H1 (cell line): ENCODE results near the gene HEATR1. TPM values are rescaled to one million over a fixed set of nuclear protein-coding genes. Genes with fewer than 3 reads are reported as not detected.

Source experiments
- CTCF ChIA-PET: fragments of 300-600 bp; sonication (Branson Sonifier 250); formaldehyde crosslinking; loops from one replicate; lab custom pipeline; 2021; ENCODE audit not compliant: partially characterized antibody; lab: Charles Lee
- POLR2A ChIA-PET: fragments of 300-600 bp; sonication (Branson Sonifier 250); formaldehyde crosslinking; loops from one replicate; lab custom pipeline; 2021; ENCODE audit warnings: inconsistent platforms; ENCODE audit not compliant: partially characterized antibody; lab: Charles Lee
- DNase-seq, 2 experiments: peaks; one replicate each; pipeline versions ENCODE4 v3.0.0 to v3.0.0-alpha.2; 2010 to 2022; ENCODE audit warnings: low spot score in 2 of 2, low read depth in 1 of 2, mixed read lengths in 1 of 2
- FAIRE-seq: peaks from 2 replicates; lab custom pipeline; 2011; peaks lifted over from hg19 to GRCh38; lab: Jason Lieb, UNC
- H2AFZ ChIP-seq: 2 replicates; pipeline ENCODE4 v1.8.1; 2012; ENCODE audit warnings: low read length, inconsistent platforms
- H2AK5ac ChIP-seq: 2 replicates; pipeline ENCODE4 v1.6.1; 2013; ENCODE audit warnings: low read depth, low read length
- H2BK120ac ChIP-seq: replicated peaks from 2 replicates; pipeline ENCODE3; 2013; ENCODE audit warnings: low read depth, low read length, inconsistent platforms
- H2BK12ac ChIP-seq: 2 replicates; pipeline ENCODE4 v1.6.1; 2013; ENCODE audit warnings: low read depth, low read length
- H2BK15ac ChIP-seq: 2 replicates; pipeline ENCODE4 v1.6.1; 2013; ENCODE audit warnings: low read length
- H2BK20ac ChIP-seq: 2 replicates; pipeline ENCODE4 v1.6.1; 2013; ENCODE audit warnings: low read length
- H2BK5ac ChIP-seq: 2 replicates; pipeline ENCODE4 v1.6.1; 2013; ENCODE audit warnings: low read depth, low read length
- H3K14ac ChIP-seq: 2 replicates; pipeline ENCODE4 v1.6.1; 2013; ENCODE audit warnings: inconsistent platforms; ENCODE audit not compliant: insufficient read length
- H3K18ac ChIP-seq: 2 replicates; pipeline ENCODE4 v1.6.1; 2013; ENCODE audit warnings: low read length; ENCODE audit errors: extremely low read depth
- H3K23ac ChIP-seq: 2 replicates; pipeline ENCODE4 v1.6.1; 2013; ENCODE audit warnings: inconsistent platforms; ENCODE audit not compliant: insufficient read length
- H3K23me2 ChIP-seq: 2 replicates; pipeline ENCODE4 v1.6.1; 2013; ENCODE audit warnings: low read depth, low read length
- H3K27ac ChIP-seq: 2 replicates; pipeline ENCODE4 v1.6.1; 2011; ENCODE audit warnings: low read depth, low read length, inconsistent platforms
- H3K27me3 ChIP-seq, 4 experiments: replicated peaks in 1 of 4; 1 replicate in 1 of 4; 2 replicates in 3 of 4; pipeline versions ENCODE4 v1.6.1 to v1.8.1; 2011 to 2013; ENCODE audit warnings: low read length in 3 of 4, mild to moderate bottlenecking in 3 of 4, inconsistent platforms in 2 of 4, mixed read lengths in 2 of 4, moderate library complexity in 1 of 4; ENCODE audit not compliant: control insufficient read depth in 3 of 4, insufficient read depth in 3 of 4; ENCODE audit errors: extremely low read depth in 1 of 4
- H3K36me3 ChIP-seq, 4 experiments: 2 replicates each; pipeline versions ENCODE4 v1.6.1 to v1.8.1; 2011 to 2013; ENCODE audit warnings: mild to moderate bottlenecking in 4 of 4, low read length in 3 of 4, moderate library complexity in 2 of 4, control low read depth in 1 of 4, inconsistent platforms in 1 of 4; ENCODE audit not compliant: insufficient read depth in 4 of 4, control insufficient read depth in 2 of 4
- H3K4ac ChIP-seq: replicated peaks from 2 replicates; pipeline ENCODE3; 2013; ENCODE audit warnings: low read length, low read depth, mixed read lengths, inconsistent platforms; ENCODE audit not compliant: insufficient read length
- H3K4me1 ChIP-seq, 4 experiments: replicated peaks in 1 of 4; 1 replicate in 1 of 4; 2 replicates in 3 of 4; pipeline versions ENCODE4 v1.6.1 to v1.8.1; 2011 to 2013; ENCODE audit warnings: low read length in 3 of 4, inconsistent platforms in 2 of 4, mixed read lengths in 1 of 4; ENCODE audit not compliant: insufficient read depth in 4 of 4, control insufficient read depth in 3 of 4
- H3K4me2 ChIP-seq, 2 experiments: 2 replicates each; pipeline versions ENCODE4 v1.6.1 to v1.8.1; 2011 to 2013; ENCODE audit warnings: low read depth in 2 of 2, low read length in 2 of 2, control low read depth in 1 of 2, inconsistent platforms in 1 of 2, mild to moderate bottlenecking in 1 of 2; ENCODE audit not compliant: insufficient read depth in 1 of 2
- H3K4me3 ChIP-seq, 4 experiments: fragments of 200-600, 300-600 bp in 1 of 4; sonication (generic), shearing (Covaris generic), sonication (Bioruptor Twin) in 1 of 4; 2 replicates each; pipeline versions ENCODE4 v1.5.1 to v1.8.1; 2011 to 2016; ENCODE audit warnings: low read length in 4 of 4, low read depth in 3 of 4, control low read depth in 2 of 4, inconsistent platforms in 2 of 4, mild to moderate bottlenecking in 2 of 4, mixed read lengths in 1 of 4, moderate library complexity in 1 of 4; ENCODE audit not compliant: insufficient read depth in 2 of 4; ENCODE audit errors: extremely low read depth in 1 of 4
- H3K56ac ChIP-seq: replicated peaks from 2 replicates; pipeline ENCODE3; 2013; ENCODE audit warnings: low read depth, mild to moderate bottlenecking, mixed read lengths, low read length, inconsistent platforms; ENCODE audit not compliant: insufficient read length
- H3K79me1 ChIP-seq: 2 replicates; pipeline ENCODE4 v1.6.1; 2013; ENCODE audit warnings: low read depth, low read length, control low read depth
- H3K79me2 ChIP-seq, 2 experiments: 2 replicates each; pipeline versions ENCODE4 v1.6.1 to v1.8.1; 2012 to 2013; ENCODE audit warnings: low read length in 2 of 2, mild to moderate bottlenecking in 2 of 2, inconsistent platforms in 1 of 2; ENCODE audit not compliant: insufficient read depth in 2 of 2, control insufficient read depth in 1 of 2
- H3K9ac ChIP-seq, 4 experiments: replicated peaks in 1 of 4; 1 replicate in 1 of 4; 2 replicates in 3 of 4; pipeline versions ENCODE4 v1.6.1 to v1.8.1; 2011 to 2013; ENCODE audit warnings: low read depth in 3 of 4, low read length in 3 of 4, control low read depth in 2 of 4, mild to moderate bottlenecking in 2 of 4, moderate library complexity in 2 of 4, inconsistent platforms in 1 of 4; ENCODE audit errors: extremely low read depth in 1 of 4
- H3K9me3 ChIP-seq, 2 experiments: 2 replicates each; pipeline versions ENCODE4 v1.6.1 to v1.8.1; 2012 to 2013; ENCODE audit warnings: mild to moderate bottlenecking in 2 of 2, moderate library complexity in 2 of 2, control low read depth in 1 of 2, inconsistent platforms in 1 of 2, low read depth in 1 of 2, low read length in 1 of 2, mixed read lengths in 1 of 2; ENCODE audit not compliant: insufficient read depth in 2 of 2
- H4K20me1 ChIP-seq, 2 experiments: replicated peaks in 1 of 2; 2 replicates each; pipeline versions ENCODE3 to v1.8.1; 2011 to 2013; ENCODE audit warnings: inconsistent platforms in 2 of 2, low read length in 2 of 2, mild to moderate bottlenecking in 1 of 2; ENCODE audit not compliant: insufficient read depth in 2 of 2, control insufficient read depth in 1 of 2
- H4K5ac ChIP-seq: 2 replicates; pipeline ENCODE4 v1.6.1; 2013; ENCODE audit warnings: low read length, low read depth, mixed read lengths, inconsistent platforms; ENCODE audit not compliant: insufficient read length
- H4K8ac ChIP-seq: 2 replicates; pipeline ENCODE4 v1.8.0; 2013; ENCODE audit warnings: mild to moderate bottlenecking, moderate library complexity, low read length, inconsistent platforms; ENCODE audit not compliant: insufficient read depth; ENCODE audit errors: extremely low read depth
- H4K91ac ChIP-seq: replicated peaks from 2 replicates; pipeline ENCODE3; 2013; ENCODE audit warnings: low read length, mixed read lengths, inconsistent platforms; ENCODE audit not compliant: insufficient read length
- ASH2L ChIP-seq: fragments of 200-600, 300-600 bp; sonication (generic); IDR thresholded peaks from one replicate; pipeline ENCODE4 v1.7.1; 2017; ENCODE audit warnings: low read length
- EZH2 ChIP-seq: fragments of 200-600 bp; sonication (generic); IDR thresholded peaks from 2 replicates; pipeline ENCODE4 v1.7.1; 2012; ENCODE audit warnings: low read depth, mild to moderate bottlenecking, moderate library complexity, low read length, inconsistent platforms; ENCODE audit not compliant: severe bottlenecking
- RBBP5 ChIP-seq: IDR thresholded peaks from 2 replicates; pipeline ENCODE4 v1.7.1; 2012; ENCODE audit warnings: low read depth, mild to moderate bottlenecking, inconsistent platforms, low read length, moderate library complexity, borderline replicate concordance
- WGBS, 2 experiments: shearing (Covaris generic) in 1 of 2; methylation state at CpG; one replicate each; pipeline versions ENCODE4 v1.1.6 to v1.1.7; 2013 to 2015; ENCODE audit warnings: low lambda C conversion rate in 2 of 2, mixed read lengths in 2 of 2, inconsistent platforms in 1 of 2, low coverage in 1 of 2, missing lambda C conversion rate in 1 of 2; ENCODE audit not compliant: insufficient replicate concordance in 2 of 2, insufficient coverage in 1 of 2, insufficient read length in 1 of 2; ENCODE audit errors: extremely low coverage in 1 of 2, missing lambda C conversion rate in 1 of 2; 5-methylcytosine and 5-hydroxymethylcytosine counted together
- polyA plus RNA-seq, 7 experiments: library from polyadenylated mRNA; depleted of rRNA in 3 of 7; stranded (reverse) in 5 of 7; unstranded in 2 of 7; fragments of >200 nt in 5 of 7; fragments of 200-250 nt in 2 of 7; gene quantifications; 1 replicate in 5 of 7; 2 replicates in 1 of 7; 4 replicates in 1 of 7; pipeline versions ENCODE4 v1.2.1 to v1.2.3, GENCODE V29; 2011 to 2013; ENCODE audit warnings: missing spikeins in 2 of 7, mixed read lengths in 2 of 7
- total RNA-seq: library from RNA; stranded (reverse); fragmentation: NEBNext Ultra II Directional; extraction: Animal tissue kit (Norgen Biotek cat#: 25700); gene quantifications from 2 replicates; pipeline ENCODE4 v1.2.1, GENCODE V29; 2021

Gene HEATR1
- total and polyA plus RNA-seq, 2 of the 8 experiments (the other 6 are each of a cell fraction or from before 2014, with no cell fraction given), result 13.0 to 95.8 TPM

- Histone ChIP-seq H2BK12ac (no peak overlapping the region), H2BK15ac (no peak overlapping the region), H3K36me3 (peaks cover 40 to 95% (median 86%) of the 10 kb centered on the region in 4 experiments), H3K18ac (no peak overlapping the region), H3K14ac (no peak overlapping the region), H3K4me3 (no peak overlapping the region), H4K5ac (no peak overlapping the region), H3K23me2 (no peaks in the 10 kb centered on the region), H3K9ac (no peak overlapping the region), H3K4me2 (no peak overlapping the region), H2AK5ac (no peak overlapping the region), H4K8ac (no peak overlapping the region), H2BK20ac (no peak overlapping the region), H3K79me2 (no peaks in the 10 kb centered on the region), H4K20me1 (peaks cover 0 to 4% of the 10 kb centered on the region in 2 experiments), H3K9me3 (no peaks in the 10 kb centered on the region), H2BK5ac (no peak overlapping the region), H3K27me3 (no peaks in the 10 kb centered on the region), H3K23ac (no peak overlapping the region), H3K27ac (no peak overlapping the region), H3K4ac (no peak overlapping the region), H4K91ac (no peak overlapping the region), H2AFZ (no peak overlapping the region), H2BK120ac (no peak overlapping the region), H3K56ac (no peak overlapping the region), H3K4me1 (no peaks in the 10 kb centered on the region), H3K79me1 (no peaks in the 10 kb centered on the region)
- no peak for TF ChIP-seq ASH2L
- no peak for TF ChIP-seq EZH2
- TF ChIP-seq RBBP5, result no peak
- CTCF ChIA-PET, result interaction anchor here (1.2 kb wide), 1 partner anchor 10 kb away, joined by 3 read pairs; no protein-coding TSS in a partner anchor
- POLR2A ChIA-PET, result interaction anchor here (1.5 kb wide), 1 partner anchor 11 kb away, joined by 4 read pairs; no protein-coding TSS in a partner anchor
- 86% methylated on average over 8 of the region's 8 CpGs; no CpG with 5 or more reads in 1 of the 2 experiments for WGBS, 2 experiments
- DNase-seq (no peak), FAIRE-seq (no peak)
Observed at GRCh38 chr1:236553370-236553769, 50.9 kb downstream of the HEATR1 start.
